Mucosa of gallbladder (tissue), 1 donor: Measurements from ENCODE around the gene RAB11FIP3. TPM values are rescaled to one million over a fixed set of nuclear protein-coding genes. Genes with fewer than 3 reads are reported as not detected.
"Not testable (repeated sequence)": the region's sequence is repeated elsewhere in the genome, so short reads cannot be mapped to it uniquely, and the experiment has no call there.

Experiments used
- DNase-seq: peaks from one replicate; pipeline ENCODE4 v3.0.0-alpha.2; 2020; ENCODE audit warnings: low spot score
- total RNA-seq: library from RNA; stranded (reverse); gene quantifications from one replicate; pipeline ENCODE4 v1.2.1, GENCODE V29; 2021
- donor health status: DM: no; HTN: no; CAD: no.

The RAB11FIP3 gene
- total RNA-seq, 1 donor from 2014 or later = 58.5 TPM

DNA sequence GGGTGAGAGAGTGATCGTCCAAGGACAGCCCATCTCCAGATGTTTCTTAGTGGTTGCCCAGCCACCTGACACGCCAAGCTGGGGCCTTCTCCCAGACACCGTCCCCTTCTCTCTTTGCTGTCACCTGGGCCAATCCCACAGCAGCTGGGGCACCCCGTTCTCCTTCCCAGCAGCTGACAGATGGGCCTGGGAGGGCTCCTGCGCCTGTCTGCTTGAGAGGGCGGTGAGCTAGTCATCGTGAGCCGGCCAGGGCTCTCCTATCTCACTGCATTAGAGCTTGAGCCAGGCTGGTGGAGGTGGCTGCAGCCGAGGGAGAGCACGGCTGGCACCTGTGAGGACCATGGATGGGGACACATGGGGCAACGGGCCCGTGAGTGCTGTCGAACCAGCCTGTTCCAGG lies 41.2 kb downstream of the RAB11FIP3 start:
- no peak for DNase-seq

DNA sequence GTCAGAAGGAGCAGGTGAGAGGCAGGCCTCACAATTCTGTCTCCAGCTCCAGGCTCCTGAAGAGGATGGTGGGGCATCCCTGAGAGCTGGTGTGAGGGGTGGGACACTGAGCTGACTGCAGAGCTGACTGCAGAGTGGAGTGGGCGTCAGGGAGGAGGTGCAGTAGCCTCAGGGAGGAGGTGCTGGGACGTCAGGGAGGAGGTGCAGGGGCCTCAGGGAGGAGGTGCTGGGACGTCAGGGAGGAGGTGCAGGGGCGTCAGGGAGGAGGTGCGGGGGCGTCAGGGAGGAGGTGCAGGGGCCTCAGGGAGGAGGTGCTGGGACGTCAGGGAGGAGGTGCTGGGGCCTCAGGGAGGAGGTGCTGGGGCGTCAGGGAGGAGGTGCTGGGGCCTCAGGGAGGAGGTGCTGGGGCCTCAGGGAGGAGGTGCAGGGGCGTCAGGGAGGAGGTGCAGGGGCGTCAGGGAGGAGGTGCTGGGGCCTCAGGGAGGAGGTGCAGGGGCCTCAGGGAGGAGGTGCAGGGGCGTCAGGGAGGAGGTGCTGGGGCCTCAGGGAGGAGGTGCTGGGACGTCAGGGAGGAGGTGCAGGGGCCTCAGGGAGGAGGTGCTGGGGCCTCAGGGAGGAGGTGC lies 41.9 kb downstream of the RAB11FIP3 start:
- DNase-seq = not testable (repeated sequence)

DNA sequence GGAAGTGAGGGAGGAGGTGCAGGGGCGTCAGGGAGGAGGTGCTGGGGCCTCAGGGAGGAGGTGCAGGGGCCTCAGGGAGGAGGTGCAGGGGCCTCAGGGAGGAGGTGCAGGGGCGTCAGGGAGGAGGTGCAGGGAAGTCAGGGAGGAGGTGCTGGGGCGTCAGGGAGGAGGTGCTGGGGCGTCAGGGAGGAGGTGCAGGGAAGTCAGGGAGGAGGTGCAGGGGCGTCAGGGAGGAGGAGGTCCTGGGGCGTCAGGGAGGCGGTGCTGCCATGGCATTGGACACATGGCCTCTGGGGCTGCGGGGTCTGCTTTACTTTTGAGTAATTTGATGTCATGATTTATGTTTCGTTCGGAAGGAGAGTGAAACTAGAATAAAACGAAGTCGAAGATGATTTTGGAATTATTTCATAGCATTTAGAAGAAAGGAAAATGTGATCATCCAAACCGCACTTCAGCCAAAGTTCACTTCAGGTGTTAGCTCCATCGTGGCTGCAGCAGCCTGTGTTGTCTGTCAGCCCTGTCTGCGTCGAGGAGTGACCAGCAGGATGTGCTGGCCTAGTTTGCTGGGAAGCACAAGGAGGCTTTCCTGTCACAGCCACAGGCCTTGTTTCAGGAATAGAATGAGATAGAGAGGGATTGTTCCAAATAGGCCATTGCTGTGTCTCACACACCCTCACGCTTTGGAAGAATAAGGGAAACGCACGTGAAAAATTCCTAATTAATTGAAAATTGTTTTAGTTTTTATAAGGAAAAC lies 42.8 kb downstream of the RAB11FIP3 start:
- no peak for DNase-seq

DNA sequence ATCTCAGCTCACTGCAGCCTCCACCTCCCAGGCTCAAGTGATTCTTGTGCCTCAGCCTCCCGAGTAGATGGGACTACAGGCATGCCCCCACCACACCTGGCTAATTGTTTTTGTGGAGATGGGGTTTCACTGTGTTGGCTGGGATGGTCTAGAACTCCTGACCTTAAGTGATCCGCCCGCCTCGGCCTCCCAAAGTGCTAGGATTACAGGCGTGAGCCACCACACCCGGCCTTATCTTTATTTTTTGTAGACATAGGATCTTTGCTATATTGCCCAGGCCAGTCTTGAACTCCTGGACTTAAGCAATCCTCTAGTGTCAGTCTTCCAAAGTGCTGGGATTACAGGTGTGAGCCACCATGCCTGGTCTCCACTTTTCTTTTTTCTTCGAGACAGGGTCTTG lies 44.0 kb downstream of the RAB11FIP3 start:
- not testable (repeated sequence) for DNase-seq

DNA sequence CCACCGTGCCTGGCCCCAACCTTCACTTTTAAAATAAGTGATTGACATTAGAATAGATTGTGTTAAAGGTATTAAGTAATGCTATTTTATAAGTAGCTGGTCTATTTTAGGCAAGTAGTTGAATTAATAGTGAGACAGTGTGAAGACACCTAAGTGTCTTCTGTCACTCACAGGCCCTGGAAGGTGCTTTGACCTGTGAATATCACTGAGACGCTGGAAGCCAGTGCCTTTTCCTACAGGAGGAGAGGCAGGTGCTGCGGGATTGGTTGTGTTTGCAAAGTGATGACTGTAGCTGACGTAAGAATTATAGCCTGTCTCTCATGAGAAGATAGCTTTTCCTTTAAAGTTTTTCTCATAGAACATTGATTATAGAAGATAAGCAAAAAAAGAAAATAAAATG lies 45.0 kb downstream of the RAB11FIP3 start:
- DNase-seq = no peak

GRCh38 chr16:471353-472198 lies 46.1 kb downstream of the RAB11FIP3 start:
- DNase-seq = no peak

DNA sequence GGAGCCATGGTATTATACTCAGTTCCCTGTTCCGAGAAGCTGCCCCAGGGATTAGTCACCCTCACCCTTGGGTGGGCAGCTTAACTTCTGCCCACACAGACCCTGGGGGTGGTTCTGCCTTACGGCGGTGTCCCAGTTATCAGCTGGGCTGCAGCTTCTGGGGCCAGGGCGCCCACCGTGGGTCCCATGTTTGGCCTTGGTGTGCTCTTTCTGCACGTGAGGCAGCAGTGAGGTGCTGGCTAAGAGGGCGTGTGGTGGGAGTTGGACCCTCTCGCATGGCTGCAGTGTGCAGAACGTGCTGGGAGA lies 46.7 kb downstream of the RAB11FIP3 start:
- DNase-seq = no peak

DNA sequence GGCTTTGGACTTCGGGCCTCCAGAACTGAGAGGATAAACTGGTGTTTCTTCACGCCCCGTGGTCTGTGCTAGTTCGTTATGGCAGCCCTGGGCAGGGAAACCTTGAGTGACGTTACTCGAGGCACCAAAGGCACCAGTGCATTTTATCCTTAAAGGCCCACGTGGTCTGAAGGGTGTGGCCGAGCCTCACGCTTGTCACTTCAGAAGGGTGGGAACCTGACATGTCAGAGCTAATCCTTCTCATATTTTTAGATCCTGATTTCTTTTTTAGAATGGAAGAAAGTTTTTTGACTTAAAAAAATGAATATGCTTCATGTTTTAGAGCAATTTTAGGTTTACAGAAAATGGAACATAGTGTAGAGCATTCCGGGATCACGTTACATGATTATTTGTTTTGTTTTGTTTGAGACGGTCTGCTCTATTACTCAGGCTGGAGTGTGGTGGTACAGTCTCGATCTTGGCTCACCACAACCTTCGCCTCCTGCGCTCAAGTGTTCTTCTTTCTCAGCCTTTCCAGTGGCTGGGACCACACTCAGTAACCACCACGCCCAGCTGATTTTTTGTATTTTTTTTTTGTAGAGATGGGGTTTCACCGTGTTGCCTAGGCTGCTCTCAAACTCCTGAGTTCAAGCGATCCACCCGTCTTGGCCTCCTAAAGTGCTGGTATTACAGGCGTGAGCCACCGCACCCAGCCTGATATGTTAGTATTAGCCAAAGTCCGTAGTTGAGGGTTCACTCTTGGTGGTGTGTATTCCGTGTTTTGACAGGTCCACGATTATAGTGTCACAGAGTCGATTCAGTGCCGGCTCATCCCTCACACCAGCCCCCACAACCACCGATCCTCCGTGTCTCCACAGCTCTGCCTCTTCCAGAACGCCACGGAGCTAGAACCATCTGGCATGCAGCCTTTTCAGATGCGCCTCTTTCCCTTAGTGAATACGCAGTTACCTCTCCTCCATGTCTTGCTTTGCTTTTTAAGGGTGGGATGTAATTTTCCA lies 47.9 kb downstream of the RAB11FIP3 start:
- DNase-seq = no peak

DNA sequence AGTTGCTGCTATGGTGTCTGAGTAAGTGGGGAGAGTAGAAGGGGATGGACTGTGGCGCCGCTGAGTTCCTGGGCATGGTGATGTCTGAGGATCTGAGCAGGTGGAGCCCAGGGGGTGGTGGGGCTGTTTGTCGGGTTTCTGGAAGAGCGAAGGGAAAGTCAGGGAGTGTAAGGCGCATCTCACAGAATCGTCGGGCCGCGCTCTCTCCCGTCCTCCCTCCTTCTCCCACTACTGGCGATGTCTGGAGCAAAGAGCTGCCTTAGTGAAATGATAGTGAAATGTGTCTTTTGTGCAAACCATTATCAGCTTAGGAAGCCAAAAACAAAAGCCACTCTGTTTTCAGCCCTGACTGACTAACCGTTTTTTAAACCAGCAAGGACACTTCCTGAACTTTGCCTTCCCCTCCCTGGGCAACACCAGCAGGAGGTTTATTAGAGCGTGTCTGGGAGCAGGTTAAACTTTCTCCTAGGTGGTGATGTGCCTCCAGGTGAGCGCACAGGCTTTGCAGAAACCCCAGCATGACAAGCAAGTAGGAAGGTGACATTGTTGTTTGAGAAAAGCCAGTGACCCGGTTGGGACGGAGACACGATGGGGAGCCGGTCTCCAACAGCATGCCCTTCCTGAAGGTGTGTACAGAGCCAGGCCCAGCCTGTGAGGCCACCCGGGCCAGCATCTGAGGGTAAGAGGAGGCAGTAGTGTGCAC lies 49.1 kb downstream of the RAB11FIP3 start:
- peak; percentile 19 for DNase-seq

DNA sequence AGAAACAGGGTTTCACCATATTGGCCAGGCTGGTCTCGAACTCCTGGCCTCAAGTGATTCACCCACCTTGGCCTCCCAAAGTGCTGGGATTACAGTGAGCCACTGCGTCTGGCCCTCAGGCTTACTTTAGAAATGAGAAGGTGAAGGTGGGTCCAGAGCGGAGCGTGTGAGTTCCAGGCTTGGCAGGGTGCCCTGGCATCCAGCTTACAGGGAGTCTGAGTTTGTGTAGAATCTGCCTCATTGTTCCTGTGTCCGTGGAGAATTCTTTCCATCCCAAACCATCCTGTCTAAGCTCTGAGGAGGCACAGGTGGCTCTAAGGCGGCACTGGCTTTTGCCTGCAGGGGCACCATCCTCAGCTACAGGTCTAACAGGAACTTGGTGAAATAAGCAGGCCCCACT lies 50.6 kb downstream of the RAB11FIP3 start:
- no peak for DNase-seq

GRCh38 chr16:477301-478157 lies 52.1 kb downstream of the RAB11FIP3 start:
- no peak for DNase-seq

DNA sequence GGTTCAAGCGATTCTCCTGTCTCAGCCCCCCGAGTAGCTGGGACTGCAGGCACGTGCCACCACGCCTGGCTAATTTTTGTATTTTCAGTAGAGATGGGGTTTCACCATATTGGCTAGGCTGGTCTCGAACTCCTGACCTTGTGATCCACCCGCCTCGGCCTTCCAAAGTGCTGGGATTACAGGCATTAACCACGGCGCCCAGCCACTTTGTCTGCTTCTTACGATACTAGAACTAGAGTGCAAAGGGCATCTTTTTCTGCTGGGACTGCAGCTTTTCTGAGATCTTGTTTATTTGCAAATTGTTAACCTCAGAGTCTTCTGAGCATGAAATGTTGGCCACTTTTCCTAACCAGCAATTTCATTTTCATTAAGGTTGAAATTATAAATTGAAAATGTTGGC lies 52.8 kb downstream of the RAB11FIP3 start:
- not testable (repeated sequence) for DNase-seq

DNA sequence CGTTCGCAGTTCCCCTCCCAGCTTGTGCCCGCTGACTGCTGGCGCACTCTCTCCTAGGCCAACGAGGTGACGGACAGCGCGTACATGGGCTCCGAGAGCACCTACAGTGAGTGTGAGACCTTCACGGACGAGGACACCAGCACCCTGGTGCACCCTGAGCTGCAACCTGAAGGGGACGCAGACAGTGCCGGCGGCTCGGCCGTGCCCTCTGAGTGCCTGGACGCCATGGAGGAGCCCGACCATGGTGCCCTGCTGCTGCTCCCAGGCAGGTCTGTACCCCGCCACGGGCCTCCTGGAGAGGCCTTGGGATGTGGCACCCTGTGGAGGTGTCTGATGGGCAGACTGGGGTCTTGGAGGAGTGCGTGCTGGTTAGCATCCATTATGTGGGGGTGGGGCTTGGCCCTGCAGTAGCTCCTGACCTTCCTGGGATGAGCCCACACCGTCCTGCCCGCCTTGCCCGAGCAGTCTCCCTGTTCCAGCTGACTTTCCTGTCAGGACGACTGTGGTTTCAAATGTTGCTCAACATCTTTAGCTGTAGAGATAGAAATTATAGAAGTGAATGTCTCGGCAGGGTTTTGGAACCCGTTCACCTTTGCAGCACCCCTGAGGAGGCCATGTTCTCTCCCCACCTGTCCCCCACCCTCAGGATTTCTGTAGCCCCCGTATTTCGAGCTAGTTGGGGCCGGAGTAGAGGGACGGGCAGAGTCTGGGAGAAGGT lies 57.2 kb downstream of the RAB11FIP3 start:
- DNase-seq = no peak

GRCh38 chr16:483341-484075 lies 58.1 kb downstream of the RAB11FIP3 start:
- DNase-seq = no peak

DNA sequence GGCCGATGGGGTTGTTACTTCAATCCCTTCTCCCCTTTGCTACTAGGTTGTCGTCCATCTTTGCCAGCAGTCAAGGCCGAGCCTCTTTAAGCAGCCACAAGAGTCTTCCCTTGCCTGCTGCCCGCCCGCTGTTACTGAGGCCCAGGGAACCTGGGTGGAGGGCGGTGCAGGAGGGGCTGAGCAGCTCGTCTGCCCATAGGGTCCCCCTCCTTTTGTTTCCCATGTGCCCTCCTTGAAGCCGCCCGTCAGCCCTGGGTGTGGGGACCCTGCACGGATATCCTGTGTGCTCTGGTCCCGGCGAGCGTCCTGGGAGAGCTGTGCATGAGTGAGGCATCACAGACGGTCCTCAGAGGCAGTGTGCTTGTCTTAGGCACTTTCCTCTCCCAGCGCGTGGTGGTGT lies 64.2 kb downstream of the RAB11FIP3 start:
- no peak for DNase-seq

DNA sequence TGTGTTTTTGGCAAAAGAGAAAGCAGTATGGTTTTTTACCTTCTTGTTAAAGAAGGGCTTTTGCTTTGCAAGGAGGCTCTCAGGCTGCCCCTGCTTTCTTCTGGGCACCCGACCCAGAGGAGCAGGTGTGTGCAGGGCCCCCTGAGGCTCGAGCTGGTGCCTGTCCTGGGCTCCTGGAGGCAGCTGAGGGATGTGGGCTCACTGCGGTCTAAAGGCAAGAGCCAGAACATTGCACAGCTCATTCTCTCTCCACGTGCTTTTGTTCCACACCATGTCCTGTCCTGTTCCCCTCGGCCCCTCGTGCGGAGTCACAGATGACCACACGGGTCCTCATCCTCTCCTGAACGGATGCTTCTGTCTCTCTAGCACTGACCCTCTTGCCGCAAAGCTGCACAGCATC lies 65.3 kb downstream of the RAB11FIP3 start:
- DNase-seq = no peak

GRCh38 chr16:491220-491919 lies 65.9 kb downstream of the RAB11FIP3 start:
- DNase-seq = no peak
